Activated naive CD8-positive, alpha-beta T cell treated with anti-CD3 and anti-CD28 coated beads, Interleukin-2, amount 50 U/mL, for 24 hours (primary cell): ENCODE data around the gene ADSS1.
"Not testable (repeated sequence)": the region's sequence is repeated elsewhere in the genome, so short reads cannot be mapped to it uniquely, and the experiment has no call there.

ENCODE experiments used
- ATAC-seq: fragments of 150-1000 bp; cut with Tn5 transposase; one replicate; pipeline ENCODE4 v1.10.0; 2021
- DNase-seq: peaks from one replicate; pipeline ENCODE4 v3.0.0; 2021
- H3K27ac Mint-ChIP-seq: one replicate; pipeline ENCODE4 v1.8.0; 2021; ENCODE audit warnings: mild to moderate bottlenecking, mixed read lengths
- H3K27me3 Mint-ChIP-seq: one replicate; pipeline ENCODE4 v1.8.0; 2021; ENCODE audit warnings: mixed read lengths
- H3K36me3 Mint-ChIP-seq: one replicate; pipeline ENCODE4 v1.8.0; 2021; ENCODE audit warnings: low read depth, mixed read lengths
- H3K4me1 Mint-ChIP-seq: one replicate; pipeline ENCODE4 v1.8.0; 2021; ENCODE audit warnings: mixed read lengths
- H3K4me3 Mint-ChIP-seq: one replicate; pipeline ENCODE4 v1.8.0; 2021; ENCODE audit warnings: mild to moderate bottlenecking, moderate library complexity, mixed read lengths
- H3K9me3 Mint-ChIP-seq: one replicate; pipeline ENCODE4 v1.8.0; 2021; ENCODE audit warnings: mixed read lengths

The ADSS1 gene

DNA sequence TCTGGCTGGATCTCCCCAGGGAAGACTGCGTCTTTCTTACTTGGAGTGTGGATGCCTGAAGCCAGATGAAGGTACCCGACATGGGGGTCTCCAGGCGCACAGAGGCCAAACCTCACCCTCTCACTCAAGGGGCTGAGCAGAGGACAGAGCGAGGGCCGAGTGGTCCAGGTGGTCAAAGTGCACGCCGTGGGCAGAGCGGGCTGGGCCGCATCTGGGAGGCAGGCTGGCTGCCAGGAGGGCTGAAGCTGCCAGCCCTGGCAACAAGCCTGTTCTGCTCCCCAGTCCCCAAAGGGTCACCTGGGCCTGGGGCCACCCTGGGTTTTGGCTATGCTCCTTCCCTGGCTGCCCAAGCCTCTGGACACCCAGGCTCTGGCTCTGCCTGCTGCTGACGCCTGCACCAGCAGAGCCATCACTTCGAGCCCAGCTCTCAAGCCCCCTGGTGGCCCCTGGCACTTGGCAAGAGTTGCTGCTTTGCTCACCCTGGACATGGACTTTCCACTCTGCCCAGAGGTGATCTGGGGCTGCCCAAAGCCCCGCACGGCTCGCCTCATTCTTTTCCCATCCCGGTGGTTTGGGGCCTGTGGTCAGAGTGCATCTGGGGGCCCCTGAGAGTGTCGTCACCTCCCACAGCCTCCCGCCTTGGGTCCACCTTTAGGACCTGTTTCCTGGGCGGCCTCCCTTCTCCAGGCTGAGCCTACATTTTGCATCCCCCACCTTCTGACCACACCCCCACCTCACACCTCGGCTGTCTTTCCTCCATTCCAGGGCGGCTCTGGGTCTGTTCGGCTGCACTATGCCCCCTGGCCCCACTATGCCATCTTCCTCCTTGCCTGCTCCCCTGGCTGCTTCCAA is 2.8 kb downstream of the ADSS1 start:
- DNase-seq = no peak
- Mint-ChIP-seq H3K9me3 (no peaks in the 10 kb centered on the region), H3K4me1 (no peaks in the 10 kb centered on the region), H3K27ac (no peak overlapping the region), H3K36me3 (no peaks in the 10 kb centered on the region), H3K27me3 (peaks cover 2% of the 10 kb centered on the region), H3K4me3 (no peak overlapping the region)
- ATAC-seq = no peak

DNA sequence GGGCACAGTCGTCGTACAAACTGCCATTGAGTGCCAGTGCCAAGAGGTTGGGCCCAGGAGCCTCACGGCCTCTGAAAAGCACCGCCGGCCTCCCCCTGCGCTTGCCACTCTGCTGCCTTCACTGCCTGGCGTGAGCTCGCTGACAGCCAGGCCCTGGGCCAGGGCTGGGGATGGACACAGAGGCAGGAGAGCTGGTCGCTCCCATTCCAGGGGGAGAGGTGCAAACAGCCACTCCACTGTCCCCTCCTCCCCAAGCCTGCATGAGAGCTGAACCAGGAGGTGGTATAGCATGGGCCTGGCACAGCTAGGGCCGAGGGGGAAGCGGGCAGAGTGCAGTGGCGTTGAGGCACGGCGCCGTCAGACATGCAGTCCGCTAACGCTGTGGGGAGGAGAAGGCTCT is 4.6 kb downstream of the ADSS1 start:
- H3K27me3 Mint-ChIP-seq = peaks cover 2% of the 10 kb centered on the region
- H3K27ac Mint-ChIP-seq = no peak overlapping the region
- ATAC-seq (no peak), DNase-seq (no peak)
- H3K9me3 Mint-ChIP-seq = no peaks in the 10 kb centered on the region
- no peak overlapping the region for H3K4me3 Mint-ChIP-seq
- no peaks in the 10 kb centered on the region for H3K36me3 Mint-ChIP-seq
- H3K4me1 Mint-ChIP-seq = no peaks in the 10 kb centered on the region

DNA sequence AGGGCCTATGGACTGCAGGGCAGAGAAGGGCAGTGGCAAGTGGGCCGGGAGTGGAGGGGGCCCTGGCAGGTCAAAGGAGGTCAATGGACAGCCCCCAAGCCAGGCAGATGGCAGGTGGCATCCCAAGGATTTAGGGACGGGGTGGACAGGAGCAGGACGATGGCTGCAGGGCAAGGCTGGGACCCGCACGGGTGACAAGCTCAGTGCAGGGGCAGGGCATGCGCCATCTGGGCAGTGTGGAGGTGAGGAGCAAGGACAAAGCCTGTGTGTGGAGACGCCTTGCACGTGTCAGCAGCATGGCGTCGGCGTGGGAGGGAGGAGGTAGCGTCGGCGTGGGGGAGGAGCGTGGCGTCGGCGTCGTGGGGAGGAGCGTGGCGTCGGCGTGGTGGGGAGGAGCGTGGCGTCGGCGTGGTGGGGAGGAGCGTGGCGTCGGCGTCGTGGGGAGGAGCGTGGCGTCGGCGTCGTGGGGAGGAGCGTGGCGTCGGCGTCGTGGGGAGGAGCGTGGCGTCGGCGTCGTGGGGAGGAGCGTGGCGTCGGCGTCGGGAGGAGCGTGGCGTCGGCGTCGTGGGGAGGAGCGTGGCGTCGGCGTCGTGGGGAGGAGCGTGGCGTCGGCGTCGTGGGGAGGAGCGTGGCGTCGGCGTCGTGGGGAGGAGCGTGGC is 5.3 kb downstream of the ADSS1 start:
- H3K4me1 Mint-ChIP-seq, H3K9me3 Mint-ChIP-seq, DNase-seq, H3K27ac Mint-ChIP-seq, H3K4me3 Mint-ChIP-seq, H3K27me3 Mint-ChIP-seq, H3K36me3 Mint-ChIP-seq, ATAC-seq: not testable (repeated sequence)

- no peaks in the 10 kb centered on the region for H3K9me3 Mint-ChIP-seq
- no peaks in the 10 kb centered on the region for H3K36me3 Mint-ChIP-seq
- ATAC-seq = no peak
- H3K27ac Mint-ChIP-seq = no peak overlapping the region
- H3K4me1 Mint-ChIP-seq = no peaks in the 10 kb centered on the region
- H3K4me3 Mint-ChIP-seq = no peak overlapping the region
- DNase-seq = no peak
- peaks cover 2% of the 10 kb centered on the region for H3K27me3 Mint-ChIP-seq
Measured at GRCh38 chr14:104729835-104730181, 5.8 kb downstream of the ADSS1 start.

- Mint-ChIP-seq H3K9me3 (no peaks in the 10 kb centered on the region), H3K36me3 (no peaks in the 10 kb centered on the region), H3K4me1 (no peaks in the 10 kb centered on the region), H3K27me3 (peaks cover 2% of the 10 kb centered on the region), H3K27ac (no peak overlapping the region), H3K4me3 (no peak overlapping the region)
- ATAC-seq (no peak), DNase-seq (no peak)
Measured at GRCh38 chr14:104730487-104730886, 6.5 kb downstream of the ADSS1 start.

DNA sequence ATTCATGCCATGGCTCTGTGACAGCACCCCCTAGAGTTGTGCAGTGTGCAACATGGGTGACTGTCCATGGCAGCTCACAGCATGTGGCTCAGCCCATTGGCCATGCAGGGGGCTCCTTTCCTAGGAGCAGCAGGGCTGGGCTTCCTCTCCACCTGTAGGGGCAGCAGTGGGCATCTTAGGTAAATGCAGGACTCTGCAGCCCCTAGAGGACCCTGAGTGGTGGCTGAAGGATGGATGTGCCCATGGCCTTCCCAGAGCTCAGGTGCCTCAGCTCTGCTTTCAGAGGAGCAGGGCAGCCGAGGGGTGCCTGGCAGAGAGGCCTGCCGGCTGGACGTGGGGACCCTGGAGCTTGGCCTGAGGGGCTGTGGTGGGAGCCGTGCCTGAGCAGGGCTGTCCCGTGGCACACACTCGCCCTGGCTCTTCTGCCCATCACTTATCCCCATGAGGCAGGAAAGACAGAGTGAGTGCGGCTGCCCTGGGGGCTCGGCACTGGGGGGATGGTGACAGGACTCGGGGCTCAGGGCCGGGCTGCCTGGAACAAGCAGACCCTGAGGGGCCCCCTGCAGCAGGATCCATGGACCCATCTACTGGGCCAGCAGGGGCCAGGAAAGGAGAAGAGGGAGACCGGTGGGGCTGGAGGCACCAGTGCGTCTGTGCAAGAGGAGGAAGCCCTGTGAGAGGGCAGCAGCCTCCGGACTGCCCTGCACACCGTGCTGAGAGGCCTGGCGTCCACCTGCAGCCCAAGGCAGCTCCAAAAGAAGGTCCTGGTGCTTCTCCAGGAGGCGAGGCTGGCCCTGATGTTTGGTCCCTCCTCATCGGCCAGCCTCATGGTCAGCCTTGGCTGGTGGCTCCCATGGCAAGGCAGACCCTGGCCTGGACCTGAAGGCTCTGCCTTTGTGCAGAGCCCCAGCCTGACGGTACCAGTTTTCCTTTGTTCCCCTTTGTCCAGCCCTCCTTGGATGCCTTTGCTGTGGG is 7.6 kb downstream of the ADSS1 start:
- H3K4me3 Mint-ChIP-seq = no peak overlapping the region

GRCh38 chr14:104732355-104732804 is 8.4 kb downstream of the ADSS1 start:
- no peaks in the 10 kb centered on the region for H3K4me1 Mint-ChIP-seq
- no peaks in the 10 kb centered on the region for H3K27me3 Mint-ChIP-seq
- ATAC-seq (no peak), DNase-seq (no peak)
- H3K27ac Mint-ChIP-seq = no peak overlapping the region
- no peak overlapping the region for H3K4me3 Mint-ChIP-seq
- no peaks in the 10 kb centered on the region for H3K9me3 Mint-ChIP-seq
- H3K36me3 Mint-ChIP-seq = no peaks in the 10 kb centered on the region

More for the DNA sequence above, 7.6 kb downstream of the ADSS1 start:
- Mint-ChIP-seq H3K9me3 (no peaks in the 10 kb centered on the region), H3K4me1 (no peaks in the 10 kb centered on the region), H3K27ac (no peak overlapping the region), H3K36me3 (no peaks in the 10 kb centered on the region), H3K27me3 (no peaks in the 10 kb centered on the region)
- ATAC-seq (peak; percentile 20), DNase-seq (no peak)

- Mint-ChIP-seq H3K27ac (no peak overlapping the region), H3K27me3 (no peaks in the 10 kb centered on the region), H3K36me3 (no peaks in the 10 kb centered on the region), H3K4me3 (no peak overlapping the region), H3K4me1 (no peaks in the 10 kb centered on the region), H3K9me3 (no peaks in the 10 kb centered on the region)
- DNase-seq (no peak), ATAC-seq (no peak)
Measured at GRCh38 chr14:104732931-104733681, 9.1 kb downstream of the ADSS1 start.

GRCh38 chr14:104734051-104734587 is 10.1 kb downstream of the ADSS1 start:
- Mint-ChIP-seq H3K27ac (no peak overlapping the region), H3K4me1 (no peaks in the 10 kb centered on the region), H3K36me3 (no peaks in the 10 kb centered on the region), H3K27me3 (no peaks in the 10 kb centered on the region), H3K4me3 (no peak overlapping the region), H3K9me3 (no peaks in the 10 kb centered on the region)
- no peak for DNase-seq
- ATAC-seq = no peak

GRCh38 chr14:104734601-104734990 is 10.6 kb downstream of the ADSS1 start:
- Mint-ChIP-seq H3K9me3 (no peaks in the 10 kb centered on the region), H3K27me3 (no peaks in the 10 kb centered on the region), H3K4me3 (no peak overlapping the region), H3K27ac (no peak overlapping the region), H3K36me3 (no peaks in the 10 kb centered on the region), H3K4me1 (no peaks in the 10 kb centered on the region)
- DNase-seq (no peak), ATAC-seq (no peak)

GRCh38 chr14:104734991-104735779 is 11.2 kb downstream of the ADSS1 start:
- peaks cover 2% of the 10 kb centered on the region for H3K4me1 Mint-ChIP-seq
- ATAC-seq (no peak), DNase-seq (no peak)
- H3K4me3 Mint-ChIP-seq = no peak overlapping the region
- no peaks in the 10 kb centered on the region for H3K9me3 Mint-ChIP-seq
- H3K27ac Mint-ChIP-seq = no peak overlapping the region
- no peaks in the 10 kb centered on the region for H3K27me3 Mint-ChIP-seq
- H3K36me3 Mint-ChIP-seq = no peaks in the 10 kb centered on the region

DNA sequence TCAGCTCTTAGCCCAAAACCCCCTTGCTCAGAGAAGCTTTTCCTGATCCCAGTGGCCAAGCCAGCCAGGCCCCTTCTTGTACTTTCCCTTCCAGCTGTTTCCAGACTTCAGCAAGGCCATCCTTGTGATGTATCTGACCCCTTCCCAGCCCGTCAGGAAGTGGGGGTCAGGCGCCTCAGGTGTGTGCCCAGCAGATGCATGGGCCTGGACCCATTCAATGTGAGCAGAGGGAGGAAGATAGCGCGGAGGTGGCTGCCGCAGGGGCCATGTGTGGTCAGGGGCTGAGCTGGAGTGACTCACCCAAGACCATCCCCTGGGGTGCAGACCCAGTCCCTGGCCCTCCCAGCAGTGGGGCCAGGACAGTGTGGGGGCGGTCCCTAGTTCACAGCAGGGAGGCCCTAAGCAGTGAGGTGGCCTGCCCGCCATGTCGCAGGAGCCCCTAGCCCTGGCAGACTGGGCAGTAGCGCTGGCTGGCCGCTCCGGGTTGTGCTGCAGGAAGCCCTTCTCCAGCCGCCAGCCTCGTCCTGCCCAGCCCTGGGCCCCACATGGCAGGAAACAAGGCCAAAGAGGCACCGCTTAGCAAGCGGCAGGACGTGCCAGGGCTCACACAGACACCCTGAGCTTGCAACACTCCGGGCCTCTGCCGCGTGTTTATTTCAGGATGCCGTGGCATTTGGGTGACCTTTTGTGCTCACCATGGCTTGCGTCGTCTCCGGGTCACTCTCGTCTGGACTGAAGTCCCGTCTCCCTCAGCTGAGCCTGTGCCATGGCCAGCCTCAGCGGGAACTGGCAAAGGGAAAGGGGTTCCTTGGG is 12.0 kb downstream of the ADSS1 start:
- Mint-ChIP-seq H3K4me1 (peaks cover 2% of the 10 kb centered on the region), H3K4me3 (no peak overlapping the region), H3K27me3 (no peaks in the 10 kb centered on the region), H3K36me3 (no peaks in the 10 kb centered on the region), H3K9me3 (no peaks in the 10 kb centered on the region), H3K27ac (no peak overlapping the region)
- no peak for DNase-seq
- ATAC-seq = no peak
